ENCODE measurements around the gene ARHGEF3. TPM values are rescaled to one million over a fixed set of nuclear protein-coding genes. Genes with fewer than 3 reads are reported as not detected.

Gene ARHGEF3
- total RNA-seq, 1 donor from 2014 or later = 20.9 TPM

DNA sequence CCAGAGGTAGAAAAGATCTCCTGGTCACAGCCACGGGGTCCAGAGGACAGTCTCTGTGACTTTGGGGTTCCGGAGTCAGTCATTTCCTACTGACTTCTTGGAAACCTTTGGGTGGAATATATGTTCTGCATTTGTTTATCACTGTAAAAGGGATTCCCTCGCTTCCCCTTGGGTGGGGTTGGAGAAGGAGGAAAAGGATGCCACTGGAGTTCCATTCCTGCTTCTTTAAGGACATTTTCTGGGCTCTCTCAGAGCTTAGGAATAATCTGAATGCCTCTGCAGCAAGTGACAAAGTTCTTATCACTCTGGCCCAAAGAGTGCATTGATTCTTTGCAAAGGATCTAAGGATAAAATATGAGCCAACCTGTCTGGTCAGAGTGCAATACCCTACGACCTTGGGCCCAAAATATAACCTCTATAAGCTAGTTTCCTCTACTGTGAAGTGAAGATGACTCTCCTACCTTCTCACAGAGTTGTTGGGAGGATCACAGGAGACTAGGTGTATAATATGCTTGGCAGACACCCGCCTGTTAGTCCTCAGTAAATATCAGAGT is 17.2 kb downstream of the ARHGEF3 start:
- TF ChIP-seq, protein P1, sequence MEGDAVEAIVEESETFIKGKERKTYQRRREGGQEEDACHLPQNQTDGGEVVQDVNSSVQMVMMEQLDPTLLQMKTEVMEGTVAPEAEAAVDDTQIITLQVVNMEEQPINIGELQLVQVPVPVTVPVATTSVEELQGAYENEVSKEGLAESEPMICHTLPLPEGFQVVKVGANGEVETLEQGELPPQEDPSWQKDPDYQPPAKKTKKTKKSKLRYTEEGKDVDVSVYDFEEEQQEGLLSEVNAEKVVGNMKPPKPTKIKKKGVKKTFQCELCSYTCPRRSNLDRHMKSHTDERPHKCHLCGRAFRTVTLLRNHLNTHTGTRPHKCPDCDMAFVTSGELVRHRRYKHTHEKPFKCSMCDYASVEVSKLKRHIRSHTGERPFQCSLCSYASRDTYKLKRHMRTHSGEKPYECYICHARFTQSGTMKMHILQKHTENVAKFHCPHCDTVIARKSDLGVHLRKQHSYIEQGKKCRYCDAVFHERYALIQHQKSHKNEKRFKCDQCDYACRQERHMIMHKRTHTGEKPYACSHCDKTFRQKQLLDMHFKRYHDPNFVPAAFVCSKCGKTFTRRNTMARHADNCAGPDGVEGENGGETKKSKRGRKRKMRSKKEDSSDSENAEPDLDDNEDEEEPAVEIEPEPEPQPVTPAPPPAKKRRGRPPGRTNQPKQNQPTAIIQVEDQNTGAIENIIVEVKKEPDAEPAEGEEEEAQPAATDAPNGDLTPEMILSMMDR (conservative IDR thresholded peaks at IDR 0.05) = no peak
- H3K27ac Mint-ChIP-seq = no peak overlapping the region
- no peaks in the 10 kb centered on the region for H3K9me3 Mint-ChIP-seq
- H3K4me1 Mint-ChIP-seq (ENCODE audit: unreplicated experiment) = peaks cover 30% of the 10 kb centered on the region
- H3K4me3 Mint-ChIP-seq = no peak overlapping the region
- DNase-seq (ENCODE audit: extremely low spot score, unreplicated experiment) = no peak
- no peaks in the 10 kb centered on the region for H3K27me3 Mint-ChIP-seq
- peaks cover 4% of the 10 kb centered on the region for H3K36me3 Mint-ChIP-seq

DNA sequence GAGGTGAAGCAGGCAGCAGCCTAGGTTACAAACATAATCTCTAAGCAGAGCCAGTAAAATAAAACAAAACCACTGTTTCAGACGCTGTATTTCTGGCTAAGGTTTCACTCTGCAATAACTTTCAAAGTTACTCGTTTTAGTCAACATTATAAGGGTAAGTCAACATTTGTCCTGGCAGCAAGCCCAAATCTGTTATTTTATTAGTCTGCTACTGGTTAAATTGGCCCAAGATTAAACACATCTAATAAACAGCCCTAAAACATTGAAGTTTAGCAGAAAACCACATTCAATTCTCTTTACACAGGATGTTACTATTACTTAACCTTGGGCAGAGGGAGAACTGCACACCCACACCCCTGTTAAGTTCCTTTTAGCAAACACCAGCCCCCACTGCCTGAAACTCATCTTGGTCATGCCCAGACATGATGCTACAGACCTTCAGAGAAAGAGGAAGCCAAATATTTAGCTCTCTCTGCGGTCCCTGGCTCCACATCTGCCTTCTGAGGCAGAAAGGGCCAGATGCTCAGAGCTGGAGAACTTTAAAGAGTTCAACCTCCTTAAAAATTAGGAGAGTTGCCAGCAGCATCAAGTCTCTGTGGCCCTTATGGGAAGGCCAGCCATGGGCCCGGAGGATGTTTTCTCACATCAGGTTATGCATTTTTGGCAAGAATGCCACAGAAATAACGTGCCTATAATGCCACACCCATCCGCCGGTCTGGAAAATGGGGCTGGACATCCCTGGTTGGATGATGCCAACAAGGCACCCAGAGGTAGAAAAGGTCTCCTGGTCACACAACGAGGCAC is 17.9 kb downstream of the ARHGEF3 start:
- H3K4me3 Mint-ChIP-seq = peak overlapping the region; percentile 12
- no peaks in the 10 kb centered on the region for H3K9me3 Mint-ChIP-seq
- H3K27ac Mint-ChIP-seq = peak overlapping the region; percentile 54
- H3K27me3 Mint-ChIP-seq = no peaks in the 10 kb centered on the region
- TF ChIP-seq, protein P1 (conservative IDR thresholded peaks at IDR 0.05) = no peak
- DNase-seq (ENCODE audit: extremely low spot score, unreplicated experiment) = peak; percentile 31
- peaks cover 30% of the 10 kb centered on the region for H3K4me1 Mint-ChIP-seq (ENCODE audit: unreplicated experiment)
- H3K36me3 Mint-ChIP-seq = peaks cover 4% of the 10 kb centered on the region

DNA sequence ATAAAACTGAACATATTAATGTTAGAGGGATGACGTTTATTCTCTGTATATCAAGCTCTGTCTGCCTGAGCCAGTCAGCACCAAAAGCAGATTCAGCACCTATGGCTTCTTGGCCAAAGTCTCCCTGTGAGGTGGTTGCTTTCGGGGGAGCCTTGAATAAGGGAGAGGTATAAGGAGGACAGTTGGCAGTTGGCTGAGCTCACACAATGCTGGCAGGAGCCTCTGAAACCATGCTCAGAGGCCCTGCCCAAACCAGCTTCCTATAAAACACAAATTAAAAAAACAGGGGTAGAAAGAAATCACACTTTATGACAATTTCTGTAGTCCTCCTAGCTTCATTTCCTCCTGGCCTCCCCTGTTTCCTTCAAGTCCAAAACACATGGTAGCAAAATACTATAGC is 18.8 kb downstream of the ARHGEF3 start:
- peak overlapping the region; percentile 17 for H3K27ac Mint-ChIP-seq
- H3K4me3 Mint-ChIP-seq = no peak overlapping the region
- no peaks in the 10 kb centered on the region for H3K9me3 Mint-ChIP-seq
- peaks cover 30% of the 10 kb centered on the region for H3K4me1 Mint-ChIP-seq (ENCODE audit: unreplicated experiment)
- peaks cover 4% of the 10 kb centered on the region for H3K36me3 Mint-ChIP-seq
- DNase-seq (ENCODE audit: extremely low spot score, unreplicated experiment) = peak; percentile 7
- TF ChIP-seq, protein P1 (conservative IDR thresholded peaks at IDR 0.05) = no peak
- no peaks in the 10 kb centered on the region for H3K27me3 Mint-ChIP-seq

DNA sequence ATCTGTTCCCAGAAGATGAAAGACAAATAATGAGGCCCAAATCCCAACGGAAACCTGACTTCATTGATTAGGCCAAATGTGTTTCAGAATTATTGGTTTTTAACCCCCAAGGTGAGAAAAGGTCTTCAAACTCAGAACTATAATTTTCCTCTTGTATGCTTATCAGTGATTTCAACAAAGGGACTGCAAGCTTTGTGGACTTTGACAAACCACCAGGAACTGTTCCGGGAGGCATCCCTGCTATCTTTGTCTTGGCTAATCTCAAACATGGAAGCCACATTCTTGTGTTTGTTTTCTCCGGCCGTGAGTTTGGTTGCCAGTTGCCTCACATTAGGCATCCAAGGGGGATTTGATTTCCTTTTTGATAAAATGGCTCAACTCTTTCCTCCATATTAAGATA is 19.5 kb downstream of the ARHGEF3 start:
- H3K27ac Mint-ChIP-seq = no peak overlapping the region
- TF ChIP-seq, protein P1 (conservative IDR thresholded peaks at IDR 0.05) = no peak
- H3K4me3 Mint-ChIP-seq = no peak overlapping the region
- H3K9me3 Mint-ChIP-seq = no peaks in the 10 kb centered on the region
- H3K36me3 Mint-ChIP-seq = peaks cover 4% of the 10 kb centered on the region
- DNase-seq (ENCODE audit: extremely low spot score, unreplicated experiment) = peak; percentile 36
- H3K4me1 Mint-ChIP-seq (ENCODE audit: unreplicated experiment) = peaks cover 36% of the 10 kb centered on the region
- H3K27me3 Mint-ChIP-seq = no peaks in the 10 kb centered on the region

DNA sequence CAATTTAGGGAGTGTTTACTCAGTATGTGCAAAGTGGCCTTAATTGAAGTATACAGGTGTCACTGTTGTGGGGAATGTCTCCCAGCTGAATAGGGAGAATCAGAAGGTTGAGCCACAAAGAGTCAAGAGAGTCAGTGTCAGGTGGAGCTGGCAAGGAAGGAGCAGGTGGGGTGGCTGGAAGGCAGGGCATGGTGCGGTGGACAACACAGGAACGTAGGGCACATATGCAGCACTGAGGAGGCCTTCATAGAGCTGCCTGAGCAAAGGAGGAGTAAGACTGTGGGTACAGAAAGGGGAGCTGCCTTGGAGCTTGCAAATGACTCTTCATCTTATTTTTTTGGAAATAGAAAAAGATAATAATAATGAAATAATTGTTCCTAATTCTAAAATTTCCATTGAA is 20.0 kb downstream of the ARHGEF3 start:
- Mint-ChIP-seq H3K27ac (peak overlapping the region; percentile 71), H3K27me3 (no peaks in the 10 kb centered on the region), H3K36me3 (peaks cover 4% of the 10 kb centered on the region), H3K4me1 (ENCODE audit: unreplicated experiment) (peaks cover 40% of the 10 kb centered on the region), H3K4me3 (peak overlapping the region; percentile 11), H3K9me3 (no peaks in the 10 kb centered on the region)
- TF ChIP-seq, protein P1 (conservative IDR thresholded peaks at IDR 0.05) = no peak
- peak; percentile 10 for DNase-seq (ENCODE audit: extremely low spot score, unreplicated experiment)

All from type B pancreatic cell (in vitro differentiated cells).